Smooth muscle cell (in vitro differentiated cells): Measurements from ENCODE around the gene PRDM11. TPM values are rescaled to one million over a fixed set of nuclear protein-coding genes. Genes with fewer than 3 reads are reported as not detected.

Experiments used
- DNase-seq: peaks from one replicate; lab custom pipeline; 2025; ENCODE audit not compliant: unreplicated experiment; lab: John Stamatoyannopoulos, UW
- H2AFZ ChIP-seq: fragments of 200-600 bp; sonication (generic); 2 replicates; pipeline ENCODE4 v1.6.0; 2016; ENCODE audit warnings: antibody characterized with exemption, low read depth, mild to moderate bottlenecking
- H3F3A ChIP-seq: fragments of 200-600 bp; sonication (generic); 2 replicates; pipeline ENCODE4 v1.6.0; 2017; ENCODE audit warnings: antibody characterized with exemption, low read depth
- H3K27ac ChIP-seq: fragments of 200-600 bp; sonication (generic); 2 replicates; pipeline ENCODE4 v1.5.1; 2016; ENCODE audit warnings: low read depth, mild to moderate bottlenecking
- H3K27me3 ChIP-seq: fragments of 200-600 bp; sonication (generic); 2 replicates; pipeline ENCODE4 v1.6.1; 2016; ENCODE audit warnings: low read depth, mild to moderate bottlenecking
- H3K36me3 ChIP-seq: fragments of 200-600 bp; sonication (generic); 2 replicates; pipeline ENCODE4 v1.5.1; 2016; ENCODE audit warnings: low read depth
- H3K4me1 ChIP-seq: fragments of 200-600 bp; sonication (generic); 2 replicates; pipeline ENCODE4 v1.5.1; 2016; ENCODE audit warnings: low read depth
- H3K4me2 ChIP-seq: fragments of 200-600 bp; sonication (generic); 2 replicates; pipeline ENCODE4 v1.6.0; 2016; ENCODE audit warnings: mild to moderate bottlenecking
- H3K4me3 ChIP-seq: fragments of 200-600 bp; sonication (generic); 2 replicates; pipeline ENCODE4 v1.5.1; 2016; ENCODE audit warnings: mild to moderate bottlenecking
- H3K79me2 ChIP-seq: fragments of 200-600 bp; sonication (generic); 2 replicates; pipeline ENCODE4 v1.6.0; 2016; ENCODE audit warnings: low read depth, mild to moderate bottlenecking
- H3K9ac ChIP-seq: fragments of 200-600 bp; sonication (generic); 2 replicates; pipeline ENCODE4 v1.6.0; 2016; ENCODE audit warnings: low read depth
- H3K9me3 ChIP-seq: fragments of 200-600 bp; sonication (generic); replicated peaks from 2 replicates; pipeline ENCODE4 v1.5.1; 2016; ENCODE audit warnings: low read depth
- H4K20me1 ChIP-seq: fragments of 200-600 bp; sonication (generic); 2 replicates; pipeline ENCODE4 v1.6.0; 2016; ENCODE audit warnings: low read depth
- CTCF ChIP-seq: fragments of 200-600 bp; sonication (generic); IDR thresholded peaks from 2 replicates; pipeline ENCODE4 v1.5.1; 2017; ENCODE audit warnings: borderline replicate concordance, mild to moderate bottlenecking, antibody characterized with exemption; ENCODE audit not compliant: insufficient read depth, poor library complexity, severe bottlenecking
- WGBS: methylation state at CpG from one replicate; pipeline ENCODE4 v1.1.7; 2016; ENCODE audit warnings: low lambda C conversion rate; 5-methylcytosine and 5-hydroxymethylcytosine counted together
- polyA plus RNA-seq: library from polyadenylated mRNA; unstranded; fragments of >200 nt; fragmentation: Nextera tagmentation; extraction: Ambion mirVana; gene quantifications from 2 replicates; pipeline ENCODE4 v1.2.1, GENCODE V29; 2016
- total RNA-seq: library from RNA; depleted of rRNA; stranded (reverse); fragments of >200 nt; gene quantifications from 2 replicates; pipeline ENCODE4 v1.2.3, GENCODE V29; 2014

PRDM11 gene
- total and polyA plus RNA-seq, 2 experiments from 2014 or later = 5.8 to 6.6 TPM

DNA sequence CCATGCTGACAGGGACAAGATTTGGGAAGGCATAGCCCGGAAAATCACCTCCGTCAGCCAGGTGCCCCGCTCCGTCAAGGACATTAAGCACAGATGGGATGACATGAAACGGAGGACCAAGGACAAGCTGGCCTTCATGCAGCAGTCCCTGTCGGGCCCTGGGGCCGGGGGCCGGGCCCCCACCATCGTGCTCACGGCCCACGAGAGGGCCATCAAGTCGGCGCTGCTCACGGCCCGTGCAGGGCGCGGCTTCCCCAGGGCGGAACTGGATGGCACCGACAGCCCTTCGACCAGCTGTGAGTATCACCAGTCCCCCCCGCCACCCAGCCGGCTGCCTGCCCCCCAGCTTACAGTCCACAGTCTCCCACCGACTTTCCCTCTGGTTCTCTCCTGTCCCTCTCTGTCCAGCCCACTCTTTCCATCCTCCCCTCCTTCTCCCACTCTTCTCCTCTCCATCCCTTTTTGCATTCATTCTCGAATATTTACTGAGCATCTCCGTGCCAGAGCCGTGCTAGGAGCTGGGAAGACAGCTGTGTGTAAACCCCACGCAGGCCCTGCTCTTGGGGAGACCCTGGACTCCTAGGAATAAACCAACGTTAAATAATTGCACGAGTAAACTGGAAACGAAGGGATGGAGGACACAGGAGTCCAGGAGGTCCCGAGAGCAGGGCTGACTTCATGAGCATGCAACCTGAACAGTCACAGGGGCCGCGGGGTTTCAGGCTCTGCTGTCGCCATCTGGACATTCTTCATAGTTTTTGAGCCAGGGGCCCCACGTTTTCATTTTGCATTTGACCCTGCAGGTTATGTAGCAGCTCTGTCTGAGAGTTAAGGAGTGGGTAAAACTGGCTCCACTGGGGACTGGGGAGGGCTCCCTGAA is 62.8 kb downstream of the PRDM11 start:
- no peaks in the 10 kb centered on the region for H3K79me2 ChIP-seq
- peaks cover 9% of the 10 kb centered on the region for H3K4me1 ChIP-seq
- H3K4me2 ChIP-seq = peak overlapping the region; percentile 48
- H4K20me1 ChIP-seq = peaks cover 4% of the 10 kb centered on the region
- WGBS = 90% methylated on average over 30 of the region's 35 CpGs
- no peak for DNase-seq
- H3K27ac ChIP-seq = no peak overlapping the region
- no peak overlapping the region for H3K9ac ChIP-seq
- no peaks in the 10 kb centered on the region for H3K27me3 ChIP-seq
- H2AFZ ChIP-seq = no peak overlapping the region
- H3K36me3 ChIP-seq = no peaks in the 10 kb centered on the region
- TF ChIP-seq CTCF = no peak
- no peaks in the 10 kb centered on the region for H3K9me3 ChIP-seq
- no peak overlapping the region for H3K4me3 ChIP-seq
- no peaks in the 10 kb centered on the region for H3F3A ChIP-seq

DNA sequence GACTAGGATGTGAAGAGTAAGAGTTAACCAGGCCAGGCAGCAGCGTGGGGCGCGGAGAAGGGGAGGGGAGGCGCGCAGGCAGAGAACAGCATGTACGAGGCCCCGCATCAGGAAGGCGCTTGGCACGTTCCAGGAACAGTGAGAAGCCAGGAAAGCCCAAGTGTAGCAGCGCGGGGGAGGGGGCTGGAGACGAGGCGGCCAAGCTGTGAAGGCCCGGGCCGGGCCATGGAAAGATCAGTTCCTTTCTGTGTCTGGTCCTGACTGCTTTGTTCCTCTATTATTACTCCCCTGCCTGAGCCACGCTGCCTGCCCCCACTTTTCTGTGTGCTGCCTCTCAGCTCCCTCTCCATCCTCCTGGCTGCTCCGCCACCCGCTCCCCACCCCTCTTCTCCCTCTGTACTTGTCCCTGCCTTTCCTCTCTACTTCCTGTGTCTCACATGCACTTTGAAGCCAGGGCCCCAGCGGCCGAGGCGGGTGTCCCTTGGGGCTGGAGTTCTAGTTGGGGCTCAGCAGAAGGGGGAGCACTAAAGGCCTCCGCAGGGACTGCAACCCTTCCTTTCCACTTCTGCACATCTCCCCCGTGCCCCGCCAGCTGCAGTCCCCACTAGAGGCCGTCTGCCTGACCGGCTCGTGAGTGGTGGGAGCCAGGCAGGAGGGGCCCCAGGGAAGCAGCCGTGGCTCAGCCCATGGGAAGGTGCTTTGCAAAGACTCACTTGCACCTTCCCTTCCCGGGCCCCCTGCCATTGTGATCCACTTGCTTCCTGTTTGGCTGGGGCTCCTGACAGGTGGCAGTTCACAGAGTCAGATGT is 63.7 kb downstream of the PRDM11 start:
- Histone ChIP-seq H2AFZ (no peak overlapping the region), H3K4me3 (peak overlapping the region; percentile 3), H3K9ac (no peak overlapping the region), H3K27ac (no peak overlapping the region), H4K20me1 (peaks cover 4% of the 10 kb centered on the region), H3K9me3 (no peaks in the 10 kb centered on the region), H3K27me3 (no peaks in the 10 kb centered on the region), H3K4me2 (peak overlapping the region; percentile 48), H3K79me2 (no peaks in the 10 kb centered on the region), H3K4me1 (peaks cover 9% of the 10 kb centered on the region), H3K36me3 (no peaks in the 10 kb centered on the region), H3F3A (no peaks in the 10 kb centered on the region)
- no peak for DNase-seq
- 55% methylated on average over 29 of the region's 29 CpGs for WGBS
- no peak for TF ChIP-seq CTCF

DNA sequence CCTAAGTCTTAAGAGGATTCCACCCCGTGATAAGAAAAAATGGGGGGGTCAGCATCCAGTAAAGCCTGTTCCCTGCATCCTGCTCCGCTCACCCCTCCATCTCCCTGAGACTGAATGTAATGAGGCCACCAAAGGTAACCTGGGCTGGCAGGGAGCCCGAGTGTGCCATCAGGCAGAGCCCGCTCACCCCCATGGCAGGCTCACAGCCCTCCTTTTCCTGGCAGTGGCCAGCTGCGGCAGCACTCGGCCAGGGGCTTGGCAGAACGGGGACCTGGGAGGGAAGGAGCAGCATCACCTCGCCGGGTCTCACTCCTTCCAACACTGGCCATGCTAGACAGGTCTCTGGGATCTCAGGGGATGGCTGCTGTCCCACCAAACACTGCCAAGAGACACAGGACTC is 64.4 kb downstream of the PRDM11 start:
- TF ChIP-seq CTCF = no peak
- Histone ChIP-seq H3K36me3 (no peaks in the 10 kb centered on the region), H3F3A (no peaks in the 10 kb centered on the region), H3K4me1 (peaks cover 9% of the 10 kb centered on the region), H2AFZ (no peak overlapping the region), H3K79me2 (no peaks in the 10 kb centered on the region), H3K9ac (no peak overlapping the region), H3K4me2 (no peak overlapping the region), H3K9me3 (no peaks in the 10 kb centered on the region), H3K4me3 (no peak overlapping the region), H3K27ac (no peak overlapping the region), H3K27me3 (no peaks in the 10 kb centered on the region), H4K20me1 (peaks cover 4% of the 10 kb centered on the region)
- DNase-seq = no peak
- 94% methylated on average over 9 of the region's 9 CpGs for WGBS
